Measurements from ENCODE around the gene LY6G6C.
"Not testable (repeated sequence)": the region's sequence is repeated elsewhere in the genome, so short reads cannot be mapped to it uniquely, and the experiment has no call there.

Gene LY6G6C

DNA sequence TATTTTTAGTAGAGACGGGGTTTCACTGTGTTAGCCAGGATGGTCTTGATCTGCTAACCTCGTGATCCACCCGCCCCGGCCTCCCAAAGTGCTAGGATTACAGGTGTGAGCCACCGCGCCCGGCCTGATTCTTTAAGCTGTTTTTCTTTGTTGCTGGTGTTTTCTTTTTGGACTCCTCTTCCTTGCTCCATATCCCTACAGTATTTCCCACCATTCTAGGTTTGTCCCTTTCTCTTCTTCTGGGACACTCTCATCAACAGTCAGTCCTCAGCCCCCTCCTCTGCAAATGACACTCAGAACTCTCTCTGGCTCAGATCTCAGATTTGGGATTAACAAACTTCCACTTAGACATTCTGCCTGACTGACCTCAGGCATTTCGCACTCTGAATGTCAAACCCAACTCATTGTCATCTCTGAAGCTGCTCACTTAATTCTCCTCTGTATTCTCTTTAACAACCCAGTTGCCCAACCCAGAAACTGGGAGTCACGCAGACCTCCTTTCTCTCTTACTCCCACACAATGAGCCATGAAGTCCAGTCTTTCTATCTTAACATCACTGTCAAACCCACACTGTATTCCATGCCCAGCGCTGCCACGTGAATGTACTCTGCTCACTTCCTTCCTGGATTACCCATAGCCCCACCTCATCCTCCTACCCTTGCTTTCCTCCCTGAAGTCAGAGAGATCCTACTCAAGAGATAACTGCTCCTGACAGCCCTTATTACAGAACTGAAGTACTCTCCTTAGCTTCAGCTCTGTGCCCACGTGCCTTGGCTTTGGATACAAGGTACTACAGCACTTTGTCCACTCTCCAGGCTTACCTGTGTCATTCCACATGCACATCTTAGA is 4.2 kb upstream of the LY6G6C start:
- DNase-seq = peak; percentile 55

- no peak for DNase-seq
Measured at GRCh38 chr6:31723980-31724691, 2.6 kb upstream of the LY6G6C start.

GRCh38 chr6:31723245-31723979 is 1.9 kb upstream of the LY6G6C start, which contains the start of gene MPIG6B:
MPIG6B (plus strand) TSS chr6:31723373; CDS start chr6:31723384, 11 bp downstream.
- no peak for DNase-seq

DNA sequence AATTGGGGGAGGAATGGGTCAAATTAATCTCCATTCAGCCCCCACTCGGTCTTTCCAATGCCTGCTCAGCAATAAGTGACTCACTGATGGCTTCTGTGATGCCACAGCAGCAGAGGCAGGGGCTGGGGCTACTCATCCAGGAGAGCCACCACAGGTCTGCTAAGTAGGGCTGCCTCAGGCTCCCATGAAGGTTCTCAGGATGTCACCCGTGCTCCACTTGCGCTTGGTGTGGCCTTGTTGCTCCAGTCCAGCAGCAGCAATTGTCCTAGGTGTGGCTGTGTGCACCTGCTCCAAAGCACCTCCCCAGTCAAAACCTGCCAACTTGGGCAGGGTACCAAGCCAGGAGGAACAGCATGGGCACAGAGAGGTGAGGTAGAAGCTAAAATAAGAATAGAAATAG is 627 bp upstream of the LY6G6C start:
- no peak for DNase-seq

DNA sequence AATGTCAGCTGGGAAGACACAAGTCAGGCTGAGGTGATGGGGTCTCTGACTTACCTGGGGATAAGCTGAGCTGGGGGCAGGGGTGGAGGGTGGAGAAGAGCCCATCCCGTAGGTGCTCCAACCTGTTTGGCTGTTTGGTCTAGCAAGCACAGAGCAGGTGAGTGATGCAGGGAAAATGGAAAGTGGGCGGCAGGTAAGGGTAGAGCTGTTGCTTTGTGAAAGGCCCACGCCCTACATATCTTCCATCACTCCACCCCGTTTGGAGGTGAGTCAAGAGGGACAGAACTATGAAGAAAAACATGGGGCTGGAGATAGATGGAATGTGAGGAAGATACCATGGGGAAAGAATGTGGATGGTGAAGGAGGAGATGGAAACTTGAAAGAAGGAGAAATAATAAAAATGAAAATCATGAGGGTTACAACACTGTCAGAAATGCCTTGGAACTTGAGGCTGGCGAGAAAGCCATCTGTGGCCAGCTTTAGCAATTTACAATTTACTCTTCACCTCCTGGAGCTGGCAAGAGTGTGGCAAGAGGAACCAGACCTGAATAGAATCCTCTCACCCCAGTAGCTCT is 1.3 kb downstream of the LY6G6C start:
- no peak for DNase-seq

DNA sequence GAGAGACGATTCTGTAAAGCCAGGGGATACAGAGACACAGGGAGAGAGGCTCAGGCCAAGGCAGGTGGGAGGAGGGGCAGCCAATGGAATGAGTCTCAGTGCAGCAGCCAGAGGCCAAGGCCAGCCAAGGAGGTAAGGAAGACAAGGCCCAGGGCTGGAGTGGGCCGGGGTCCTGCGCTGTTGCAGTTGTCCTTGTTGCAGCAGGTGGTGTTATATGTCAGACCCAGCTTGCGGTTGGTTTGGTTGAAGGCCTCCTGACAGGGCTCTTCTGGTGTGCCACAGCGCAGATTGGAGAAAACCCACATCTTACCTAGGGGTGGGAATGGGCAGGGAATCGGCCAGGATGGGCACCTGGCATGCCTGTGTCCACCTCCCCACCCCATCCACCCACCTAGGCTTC is 2.5 kb downstream of the LY6G6C start:
- no peak for DNase-seq

GRCh38 chr6:31718265-31718664 is 3.3 kb downstream of the LY6G6C start:
- no peak for DNase-seq

GRCh38 chr6:31717499-31718222 is 3.9 kb downstream of the LY6G6C start:
- no peak for DNase-seq

DNA sequence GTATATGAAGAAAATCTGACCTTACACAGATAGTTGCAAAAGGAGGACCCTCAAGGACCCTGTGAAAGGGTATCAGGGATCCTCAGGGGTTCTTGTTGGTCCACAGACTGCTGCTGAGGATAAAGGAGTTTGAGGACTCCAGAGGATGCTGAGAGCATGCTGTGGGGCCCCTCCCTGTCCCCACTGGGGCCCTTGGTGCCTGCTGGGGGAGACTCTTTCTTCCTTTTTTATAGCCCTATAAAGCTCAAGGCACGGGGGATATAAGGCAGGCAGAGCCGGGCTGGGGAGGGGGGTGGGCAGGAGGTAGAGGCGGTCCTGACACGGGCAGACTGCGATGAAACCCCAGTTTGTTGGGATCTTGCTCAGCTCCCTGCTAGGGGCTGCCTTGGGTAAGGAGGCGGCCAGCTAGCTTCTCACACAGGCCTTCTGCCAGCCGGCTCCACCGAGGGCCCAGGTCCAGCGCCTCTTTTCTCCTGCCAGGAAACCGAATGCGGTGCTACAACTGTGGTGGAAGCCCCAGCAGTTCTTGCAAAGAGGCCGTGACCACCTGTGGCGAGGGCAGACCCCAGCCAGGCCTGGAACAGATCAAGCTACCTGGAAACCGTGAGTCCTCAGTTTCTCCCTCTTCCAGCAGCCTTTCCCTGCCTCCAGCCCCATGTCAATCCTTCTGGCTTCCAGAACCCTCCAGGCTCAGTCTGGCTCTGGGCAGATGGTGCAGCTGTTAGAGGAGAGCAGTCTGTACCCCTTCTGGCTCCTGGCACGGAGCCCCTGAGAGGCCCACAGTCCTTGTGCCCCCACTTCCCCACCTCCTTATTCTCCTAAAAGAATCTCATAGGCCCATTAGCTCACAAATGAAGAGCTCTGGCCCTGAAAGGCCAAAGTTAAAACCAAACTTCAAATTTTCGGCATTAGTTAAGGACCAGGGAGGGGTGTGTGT is 6.3 kb downstream of the LY6G6C start, which contains the start of gene LY6G6D:
TSS of gene LY6G6D (plus strand) at position 327 of the 937 bp plus-strand sequence. CDS start at position 335, 8 bp downstream.
- no peak for DNase-seq

DNA sequence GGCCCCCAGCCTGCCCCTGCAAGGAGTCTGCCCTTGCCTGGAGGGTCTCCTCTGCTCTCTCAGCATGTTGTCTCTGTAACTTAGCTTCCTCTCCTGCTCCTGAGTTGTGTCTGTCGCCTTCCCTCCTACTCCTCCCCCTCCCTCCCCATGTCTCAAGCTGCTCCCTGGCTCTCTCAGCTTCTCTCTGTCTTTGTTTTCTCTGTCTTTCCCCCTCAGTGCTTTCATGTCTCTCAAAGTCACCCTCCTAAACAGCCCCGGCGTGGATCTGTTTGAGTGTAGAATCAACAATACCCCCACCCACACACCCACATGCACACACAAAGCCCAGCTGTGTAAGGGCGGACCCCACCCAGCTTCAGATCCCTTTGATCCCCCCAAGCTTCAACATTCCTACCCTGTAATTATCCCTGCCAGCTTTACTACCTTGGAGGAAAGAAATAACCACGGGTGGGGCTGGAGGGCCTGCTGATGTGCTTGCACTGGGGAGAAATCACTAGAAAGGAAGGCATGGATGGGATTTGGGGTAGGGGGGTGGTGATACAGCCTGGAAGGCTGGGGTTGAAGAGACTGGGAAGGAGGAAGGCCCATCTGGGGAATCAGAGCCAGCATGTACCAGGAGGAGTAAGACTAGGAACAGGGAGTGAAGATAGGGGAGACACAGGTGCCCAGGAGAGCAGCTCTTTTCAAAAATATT is 7.4 kb downstream of the LY6G6C start:
- DNase-seq = no peak

DNA sequence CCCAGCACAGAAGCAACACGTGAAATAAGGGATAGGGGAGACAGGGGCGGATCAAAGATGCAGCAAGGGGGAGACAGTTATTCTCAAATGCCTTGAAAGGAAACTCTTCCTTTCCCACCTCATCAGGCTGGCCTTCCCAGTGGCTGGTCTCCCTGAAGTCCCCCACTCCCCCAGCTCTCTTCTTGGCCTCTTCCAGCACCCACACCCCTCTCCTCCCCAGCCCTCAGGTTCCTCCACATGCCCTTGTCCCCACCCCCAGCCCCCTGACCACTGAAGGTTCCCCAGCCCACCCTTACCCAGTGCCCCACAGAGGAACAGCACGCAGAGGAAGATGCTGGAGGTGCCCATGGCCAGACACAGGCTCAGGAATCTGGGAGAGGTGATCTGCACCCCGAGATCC is 8.1 kb downstream of the LY6G6C start:
- no peak for DNase-seq

- peak; percentile 66 for DNase-seq
Measured at GRCh38 chr6:31712296-31712695, 9.2 kb downstream of the LY6G6C start.

DNA sequence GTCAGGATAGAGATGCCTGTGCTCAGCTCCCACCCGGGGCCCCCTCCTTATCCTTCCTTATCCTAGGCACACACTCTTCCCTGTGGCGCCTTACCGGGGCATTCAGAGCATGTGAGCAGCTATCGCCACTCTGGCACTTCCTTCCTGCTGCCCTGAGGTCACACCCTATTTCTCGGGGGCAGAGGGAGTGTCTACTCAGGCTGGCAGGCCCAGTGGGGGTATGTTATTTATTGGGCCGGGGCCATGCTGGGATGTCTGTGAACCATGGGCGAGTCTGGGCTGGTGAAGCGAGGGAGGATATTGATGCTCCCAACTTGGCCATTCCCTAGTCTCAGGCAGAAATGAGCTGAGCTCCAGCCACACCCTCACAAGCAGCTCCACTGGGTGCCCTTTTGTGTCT is 10.3 kb downstream of the LY6G6C start:
- DNase-seq = peak; percentile 92

DNA sequence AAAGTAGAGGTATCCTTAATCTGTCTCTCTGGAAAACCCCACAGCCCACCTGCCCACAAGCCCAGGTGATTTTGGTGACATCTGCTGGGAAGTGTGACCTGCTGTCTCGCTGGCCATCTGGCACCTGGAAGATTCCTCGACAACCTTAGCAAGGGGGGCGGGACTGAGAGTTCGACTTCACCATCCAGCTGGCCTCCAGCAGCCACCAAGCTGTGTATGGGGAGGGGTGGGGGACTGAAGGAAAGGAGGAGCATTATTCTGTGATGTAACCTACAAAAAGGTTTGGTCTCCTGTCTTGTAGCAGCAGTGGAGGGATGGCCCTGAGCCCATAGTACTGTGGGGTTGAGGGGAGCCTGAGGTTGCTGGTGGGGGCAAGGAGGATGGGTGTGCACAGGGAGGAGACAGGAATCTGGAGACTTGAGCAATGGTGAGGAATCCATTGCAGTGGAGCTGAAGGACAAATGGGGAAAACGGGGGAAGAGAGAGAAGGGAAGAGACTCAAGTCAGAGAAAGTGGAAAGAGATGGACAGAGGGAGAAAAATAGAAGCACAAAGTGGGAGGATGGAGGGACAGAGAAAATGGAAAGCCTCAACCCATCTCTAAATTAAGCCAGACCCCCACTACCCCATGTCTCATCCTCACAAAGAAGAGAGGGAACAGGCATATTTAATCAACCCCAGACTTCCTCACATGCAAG is 10.9 kb downstream of the LY6G6C start:
- no peak for DNase-seq

- DNase-seq = not testable (repeated sequence)
Measured at GRCh38 chr6:31709157-31709556, 12.4 kb downstream of the LY6G6C start.

- no peak for DNase-seq
Measured at GRCh38 chr6:31708224-31708623, 13.3 kb downstream of the LY6G6C start.

DNA sequence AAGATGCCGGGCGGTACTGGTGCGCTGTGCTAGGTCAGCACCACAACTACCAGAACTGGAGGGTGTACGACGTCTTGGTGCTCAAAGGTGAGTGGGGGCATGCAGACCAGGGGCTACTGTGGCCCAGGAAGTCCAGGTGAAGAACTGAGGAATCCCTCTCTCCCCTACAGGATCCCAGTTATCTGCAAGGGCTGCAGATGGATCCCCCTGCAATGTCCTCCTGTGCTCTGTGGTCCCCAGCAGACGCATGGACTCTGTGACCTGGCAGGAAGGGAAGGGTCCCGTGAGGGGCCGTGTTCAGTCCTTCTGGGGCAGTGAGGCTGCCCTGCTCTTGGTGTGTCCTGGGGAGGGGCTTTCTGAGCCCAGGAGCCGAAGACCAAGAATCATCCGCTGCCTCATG is 13.8 kb downstream of the LY6G6C start:
- DNase-seq = no peak

GRCh38 chr6:31706599-31706998 is 14.9 kb downstream of the LY6G6C start, which contains the start of gene LY6G6F:
LY6G6F (plus strand) TSS chr6:31706866; CDS start chr6:31706907, 41 bp downstream.
- DNase-seq = no peak

GRCh38 chr6:31705931-31706330 is 15.6 kb downstream of the LY6G6C start:
- no peak for DNase-seq

Measured in hematopoietic multipotent progenitor cell treated with erythropoietin and hydrocortisone succinate and interleukin-3 and kit ligand, for 8 days (in vitro differentiated cells).